BLaER1 treated with 17β-estradiol and CSF1 and Interleukin-3, amounts not matched to agents 10 nM and 100 nM (cell line): ENCODE measurements around the gene MIPEP.

ENCODE experiments used
- H3K27ac ChIP-seq, 11 experiments: shearing (Covaris generic); formaldehyde crosslinking; 2 replicates each; pipeline ENCODE4 v1.8.1; 2022
- H3K27me3 ChIP-seq, 11 experiments: shearing (Covaris generic); formaldehyde crosslinking; 2 replicates each; pipeline ENCODE4 v1.8.1; 2022
- H3K36me3 ChIP-seq, 11 experiments: shearing (Covaris generic); formaldehyde crosslinking; 2 replicates each; pipeline ENCODE4 v1.8.1; 2022
- H3K4me1 ChIP-seq, 10 experiments: shearing (Covaris generic); formaldehyde crosslinking; 2 replicates each; pipeline ENCODE4 v1.8.1; 2022
- H3K4me2 ChIP-seq, 11 experiments: shearing (Covaris generic); formaldehyde crosslinking; 2 replicates each; pipeline ENCODE4 v1.8.1; 2022
- H3K4me3 ChIP-seq, 10 experiments: shearing (Covaris generic); formaldehyde crosslinking; 2 replicates each; pipeline ENCODE4 v1.8.1; 2022
- H3K9ac ChIP-seq, 11 experiments: shearing (Covaris generic); formaldehyde crosslinking; 2 replicates each; pipeline ENCODE4 v1.8.1; 2022
- H3K9me3 ChIP-seq, 11 experiments: shearing (Covaris generic); formaldehyde crosslinking; replicated peaks in 1 of 11; 2 replicates each; pipeline ENCODE4 v1.8.1; 2022
- H4K20me1 ChIP-seq, 11 experiments: shearing (Covaris generic); formaldehyde crosslinking; 2 replicates each; pipeline ENCODE4 v1.8.1; 2022
- Cebpa-rat ChIP-seq, 11 experiments: shearing (Covaris generic); IDR thresholded peaks; 2 replicates each; pipeline ENCODE4 v1.8.1; 2022

Gene MIPEP

GRCh38 chr13:23744315-23744714 lies 144.9 kb downstream of the MIPEP start:
- TF ChIP-seq Cebpa-rat (IDR thresholded peaks at IDR 0.05): no peak
- Histone ChIP-seq H3K9me3 (no peaks in the 10 kb centered on the region), H3K4me3 (no peak overlapping the region), H3K36me3 (no peaks in the 10 kb centered on the region), H3K27ac (no peak overlapping the region), H3K4me1 (no peaks in the 10 kb centered on the region), H4K20me1 (no peaks in the 10 kb centered on the region), H3K27me3 (no peaks in the 10 kb centered on the region), H3K4me2 (no peak overlapping the region), H3K9ac (no peak overlapping the region)

DNA sequence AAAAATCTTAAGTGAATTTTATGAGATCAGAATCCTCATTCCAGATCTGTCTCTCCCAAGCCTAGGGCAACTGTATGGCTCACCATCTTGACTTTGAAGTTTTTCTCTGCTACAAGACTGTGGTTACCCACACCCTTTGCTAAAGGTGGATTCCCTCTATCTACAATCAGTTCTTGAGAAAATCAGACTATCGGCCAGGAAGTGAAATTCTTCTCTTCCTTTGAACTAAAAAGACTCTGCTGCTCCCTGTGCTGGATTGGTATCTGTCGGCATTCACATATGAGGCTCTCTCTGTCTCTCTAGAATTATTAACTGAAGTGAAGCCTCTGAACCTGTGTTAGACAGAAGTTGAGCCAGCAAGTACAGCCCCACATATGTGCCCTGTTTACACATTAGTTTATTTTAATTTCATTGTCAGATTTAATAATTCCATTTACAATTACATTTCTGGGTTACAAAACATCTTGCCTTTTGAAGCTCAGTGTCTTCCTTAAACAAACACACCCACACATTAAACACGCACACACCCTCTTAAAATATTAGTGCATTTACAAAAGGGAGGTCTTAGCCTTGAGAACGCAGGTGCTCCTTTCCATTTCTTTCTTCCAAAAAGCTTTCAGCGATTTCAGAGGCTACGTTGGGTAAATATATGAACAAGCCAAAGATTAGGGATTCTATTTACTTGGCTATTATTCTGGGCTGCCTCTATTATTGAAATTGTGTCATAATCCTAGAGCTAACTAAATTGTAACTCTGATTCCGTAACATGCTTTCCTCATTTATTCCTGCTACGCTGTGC lies 145.7 kb downstream of the MIPEP start:
- no peak for TF ChIP-seq Cebpa-rat (IDR thresholded peaks at IDR 0.05)
- H3K4me2 ChIP-seq: no peak overlapping the region

GRCh38 chr13:23741879-23742510 lies 147.2 kb downstream of the MIPEP start:
- TF ChIP-seq Cebpa-rat (IDR thresholded peaks at IDR 0.05): no peak
- H3K9me3 ChIP-seq: no peaks in the 10 kb centered on the region
- H3K36me3 ChIP-seq: no peaks in the 10 kb centered on the region
- no peaks in the 10 kb centered on the region for H4K20me1 ChIP-seq
- no peaks in the 10 kb centered on the region for H3K27me3 ChIP-seq
- no peak overlapping the region for H3K4me3 ChIP-seq
- H3K4me1 ChIP-seq: no peaks in the 10 kb centered on the region
- no peak overlapping the region for H3K4me2 ChIP-seq
- H3K9ac ChIP-seq: no peak overlapping the region
- no peak overlapping the region for H3K27ac ChIP-seq

More for the DNA sequence above, 145.7 kb downstream of the MIPEP start:
- Histone ChIP-seq H3K36me3 (no peaks in the 10 kb centered on the region), H3K9me3 (no peaks in the 10 kb centered on the region), H4K20me1 (no peaks in the 10 kb centered on the region), H3K27me3 (no peaks in the 10 kb centered on the region), H3K27ac (no peak overlapping the region), H3K9ac (no peak overlapping the region), H3K4me3 (no peak overlapping the region), H3K4me1 (no peaks in the 10 kb centered on the region)

DNA sequence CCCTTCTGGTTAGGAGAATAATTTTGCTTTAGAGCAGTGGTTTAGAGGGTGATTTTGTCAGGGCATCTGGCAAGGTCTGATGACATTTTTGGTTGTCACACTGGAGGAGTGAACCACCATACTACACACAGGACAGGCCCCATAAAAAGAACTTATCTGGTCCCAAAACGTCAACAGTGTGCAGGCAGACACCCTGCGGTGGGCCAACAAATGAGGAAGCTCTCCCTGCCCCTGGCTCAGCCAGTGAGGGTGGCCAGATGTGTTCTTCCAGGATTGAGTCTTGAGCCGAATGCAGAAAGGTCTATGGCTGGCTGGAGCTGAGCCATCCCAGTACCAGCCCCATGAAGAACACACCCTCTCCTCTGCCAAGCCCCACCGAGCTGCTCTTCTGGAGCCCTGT lies 149.2 kb downstream of the MIPEP start:
- Histone ChIP-seq H3K4me1 (no peaks in the 10 kb centered on the region), H3K4me3 (no peak overlapping the region), H3K4me2 (no peak overlapping the region), H3K27me3 (no peaks in the 10 kb centered on the region), H3K36me3 (no peaks in the 10 kb centered on the region), H4K20me1 (no peaks in the 10 kb centered on the region), H3K9ac (no peak overlapping the region), H3K27ac (no peak overlapping the region), H3K9me3 (no peaks in the 10 kb centered on the region)
- no peak for TF ChIP-seq Cebpa-rat (IDR thresholded peaks at IDR 0.05)

GRCh38 chr13:23739596-23739995 lies 149.6 kb downstream of the MIPEP start:
- H3K27me3 ChIP-seq: no peaks in the 10 kb centered on the region
- no peaks in the 10 kb centered on the region for H3K36me3 ChIP-seq
- H3K4me2 ChIP-seq: no peak overlapping the region
- no peaks in the 10 kb centered on the region for H4K20me1 ChIP-seq
- no peaks in the 10 kb centered on the region for H3K9me3 ChIP-seq
- no peak overlapping the region for H3K9ac ChIP-seq
- no peak for TF ChIP-seq Cebpa-rat (IDR thresholded peaks at IDR 0.05)
- no peaks in the 10 kb centered on the region for H3K4me1 ChIP-seq
- H3K27ac ChIP-seq: no peak overlapping the region
- no peak overlapping the region for H3K4me3 ChIP-seq

DNA sequence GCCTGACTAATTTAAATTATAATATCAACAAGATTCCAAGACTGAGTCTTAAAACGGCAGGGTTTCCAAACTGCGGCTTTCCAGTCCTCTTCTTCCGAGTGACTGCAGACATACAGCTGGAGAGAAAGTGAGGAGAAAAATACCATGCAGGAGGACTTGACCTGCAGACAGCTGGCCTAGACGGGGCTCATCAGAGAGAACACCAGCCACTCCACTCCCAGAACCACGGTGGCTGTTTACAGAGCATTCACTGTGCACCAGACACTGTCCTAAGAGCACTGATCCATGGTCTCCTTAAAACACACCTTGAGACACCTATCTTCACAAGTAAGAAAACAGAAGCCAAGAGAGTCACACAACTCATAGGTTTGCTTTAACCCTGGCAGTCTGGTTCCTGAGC lies 152.7 kb downstream of the MIPEP start:
- TF ChIP-seq Cebpa-rat (IDR thresholded peaks at IDR 0.05): no peak
- Histone ChIP-seq H3K27me3 (no peaks in the 10 kb centered on the region), H4K20me1 (no peaks in the 10 kb centered on the region), H3K9me3 (no peaks in the 10 kb centered on the region), H3K36me3 (no peaks in the 10 kb centered on the region; a peak in 1 of 22 replicates), H3K4me2 (no peak overlapping the region), H3K27ac (no peak overlapping the region), H3K9ac (no peak overlapping the region), H3K4me3 (no peak overlapping the region), H3K4me1 (no peaks in the 10 kb centered on the region)

GRCh38 chr13:23735329-23735728 lies 153.9 kb downstream of the MIPEP start:
- Histone ChIP-seq H3K27ac (no peak overlapping the region), H3K36me3 (no peaks in the 10 kb centered on the region; a peak in 1 of 22 replicates)

GRCh38 chr13:23731709-23732108 lies 157.5 kb downstream of the MIPEP start:
- Histone ChIP-seq H3K27ac (no peak overlapping the region), H3K4me1 (no peaks in the 10 kb centered on the region), H3K36me3 (peaks cover 0 to 16% (median 0%) of the 10 kb centered on the region in 11 experiments; a peak in 9 of 22 replicates), H3K4me3 (no peak overlapping the region), H3K27me3 (no peaks in the 10 kb centered on the region), H4K20me1 (no peaks in the 10 kb centered on the region), H3K9me3 (no peaks in the 10 kb centered on the region), H3K4me2 (no peak overlapping the region), H3K9ac (no peak overlapping the region)
- no peak for TF ChIP-seq Cebpa-rat (IDR thresholded peaks at IDR 0.05)

More at GRCh38 chr13:23735329-23735728, 153.9 kb downstream of the MIPEP start:
- no peak for TF ChIP-seq Cebpa-rat (IDR thresholded peaks at IDR 0.05)
- Histone ChIP-seq H4K20me1 (no peaks in the 10 kb centered on the region), H3K9ac (no peak overlapping the region), H3K9me3 (no peaks in the 10 kb centered on the region), H3K27me3 (no peaks in the 10 kb centered on the region), H3K4me1 (no peaks in the 10 kb centered on the region), H3K4me2 (no peak overlapping the region), H3K4me3 (no peak overlapping the region)

DNA sequence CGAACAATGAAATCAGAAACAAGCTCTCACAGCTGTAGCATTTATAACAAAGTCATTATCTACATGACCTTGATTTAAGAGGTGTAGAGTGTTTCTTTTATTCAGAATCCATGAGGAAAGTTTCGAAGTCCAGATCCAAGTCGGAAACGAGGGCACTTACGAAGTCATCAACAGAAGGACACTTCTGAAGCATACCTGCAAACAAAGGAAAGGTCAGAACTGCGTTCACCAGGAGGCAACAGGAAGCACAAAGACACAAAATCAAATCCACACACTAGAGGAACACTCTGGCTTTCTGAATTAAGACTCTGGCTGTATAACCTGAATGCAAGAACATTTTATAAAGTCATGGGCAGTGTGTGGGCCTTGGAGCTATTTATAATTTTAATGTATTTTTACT lies 158.9 kb downstream of the MIPEP start:
- H3K27ac ChIP-seq: no peak overlapping the region
- no peaks in the 10 kb centered on the region for H3K9me3 ChIP-seq
- no peaks in the 10 kb centered on the region for H4K20me1 ChIP-seq
- H3K27me3 ChIP-seq: no peaks in the 10 kb centered on the region
- H3K36me3 ChIP-seq: peaks cover 0 to 16% (median 0%) of the 10 kb centered on the region in 11 experiments; a peak in 9 of 22 replicates
- no peak overlapping the region for H3K4me2 ChIP-seq
- no peak overlapping the region for H3K4me3 ChIP-seq
- TF ChIP-seq Cebpa-rat (IDR thresholded peaks at IDR 0.05): no peak
- H3K9ac ChIP-seq: no peak overlapping the region
- H3K4me1 ChIP-seq: no peaks in the 10 kb centered on the region

- H3K4me2 ChIP-seq: no peak overlapping the region
- no peaks in the 10 kb centered on the region for H3K9me3 ChIP-seq
- no peak overlapping the region for H3K4me3 ChIP-seq
- H3K27me3 ChIP-seq: no peaks in the 10 kb centered on the region
- no peaks in the 10 kb centered on the region for H3K4me1 ChIP-seq
- H3K27ac ChIP-seq: no peak overlapping the region
- H3K9ac ChIP-seq: no peak overlapping the region
- no peaks in the 10 kb centered on the region for H4K20me1 ChIP-seq
- TF ChIP-seq Cebpa-rat (IDR thresholded peaks at IDR 0.05): no peak
- peaks cover 0 to 16% (median 0%) of the 10 kb centered on the region in 11 experiments; a peak in 9 of 22 replicates for H3K36me3 ChIP-seq
These were observed 159.7 kb downstream of the MIPEP start for GRCh38 chr13:23729531-23729930.
